ENCODE results near the gene MRPL52.

DNA sequence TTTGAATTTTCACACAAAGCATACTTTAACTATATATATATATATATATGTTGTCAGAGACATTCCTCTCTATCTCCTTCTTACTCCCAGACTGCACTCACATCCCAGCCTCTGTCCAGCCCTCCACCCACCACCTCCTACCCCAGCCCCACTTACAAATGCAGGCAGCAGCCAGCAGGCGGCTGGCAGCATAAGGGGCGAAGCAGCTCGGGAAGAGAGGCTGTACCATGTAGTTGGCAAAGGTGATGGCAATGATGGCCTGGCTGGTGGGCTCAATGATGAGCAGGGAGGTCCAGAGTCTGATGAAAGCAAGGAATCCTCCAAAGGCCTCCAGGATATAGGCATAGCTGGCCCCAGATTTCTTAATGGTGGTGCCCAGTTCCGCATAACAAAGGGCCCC is 16.9 kb upstream of the MRPL52 start:
- TF ChIP-seq, protein P1, sequence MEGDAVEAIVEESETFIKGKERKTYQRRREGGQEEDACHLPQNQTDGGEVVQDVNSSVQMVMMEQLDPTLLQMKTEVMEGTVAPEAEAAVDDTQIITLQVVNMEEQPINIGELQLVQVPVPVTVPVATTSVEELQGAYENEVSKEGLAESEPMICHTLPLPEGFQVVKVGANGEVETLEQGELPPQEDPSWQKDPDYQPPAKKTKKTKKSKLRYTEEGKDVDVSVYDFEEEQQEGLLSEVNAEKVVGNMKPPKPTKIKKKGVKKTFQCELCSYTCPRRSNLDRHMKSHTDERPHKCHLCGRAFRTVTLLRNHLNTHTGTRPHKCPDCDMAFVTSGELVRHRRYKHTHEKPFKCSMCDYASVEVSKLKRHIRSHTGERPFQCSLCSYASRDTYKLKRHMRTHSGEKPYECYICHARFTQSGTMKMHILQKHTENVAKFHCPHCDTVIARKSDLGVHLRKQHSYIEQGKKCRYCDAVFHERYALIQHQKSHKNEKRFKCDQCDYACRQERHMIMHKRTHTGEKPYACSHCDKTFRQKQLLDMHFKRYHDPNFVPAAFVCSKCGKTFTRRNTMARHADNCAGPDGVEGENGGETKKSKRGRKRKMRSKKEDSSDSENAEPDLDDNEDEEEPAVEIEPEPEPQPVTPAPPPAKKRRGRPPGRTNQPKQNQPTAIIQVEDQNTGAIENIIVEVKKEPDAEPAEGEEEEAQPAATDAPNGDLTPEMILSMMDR (IDR thresholded peaks at IDR 0.05) = no peak
- no peak for TF ChIP-seq POLR2A (IDR thresholded peaks at IDR 0.05)
